ENCODE results near the gene CDH26. TPM values are rescaled to one million over a fixed set of nuclear protein-coding genes. Genes with fewer than 3 reads are reported as not detected.

CDH26 gene
- total and polyA plus RNA-seq, 9 of the 15 experiments (the other 6 are each of a cell fraction or from before 2014, with no cell fraction given) = 0.07 to 0.13 (median 0.10) TPM; not detected in 4

DNA sequence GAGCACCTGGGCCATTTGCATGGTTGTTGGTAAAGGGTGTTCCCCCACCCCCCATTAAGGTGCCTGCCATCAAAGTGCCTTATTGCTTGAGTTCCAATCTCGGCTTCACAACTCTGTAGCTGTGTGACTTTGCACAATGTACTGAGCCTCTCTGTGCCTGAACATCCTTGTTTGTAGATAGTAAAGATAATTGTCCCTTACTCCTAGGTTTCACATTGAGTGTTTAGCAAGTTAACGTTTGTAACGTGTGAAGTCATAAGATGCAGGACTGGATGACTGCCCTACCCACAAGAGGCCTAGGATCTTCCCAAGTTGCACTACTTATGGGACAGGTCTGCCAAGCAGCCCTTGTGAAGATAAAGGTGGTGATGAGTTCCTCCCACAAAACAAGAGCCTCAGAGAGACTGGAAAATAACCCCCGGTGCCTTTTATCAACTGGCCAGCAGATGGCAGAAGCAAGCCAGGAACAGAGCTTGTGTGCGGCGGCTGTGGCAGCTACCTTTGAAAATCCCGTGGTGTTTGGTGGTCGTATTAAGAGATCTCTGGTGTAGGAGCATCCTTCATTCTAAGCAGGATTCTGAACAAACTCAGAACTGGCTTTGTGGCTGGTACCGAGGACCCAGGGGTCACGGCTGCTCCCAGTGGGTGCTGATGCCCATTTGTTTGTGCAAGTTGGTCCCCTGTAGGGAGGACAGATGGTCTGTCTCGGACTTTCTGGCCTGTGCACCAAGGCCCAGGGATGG, 99.1 kb downstream of the CDH26 start (continued):
- no peak for TF ChIP-seq U2AF1 (optimal IDR thresholded peaks at IDR 0.05; ENCODE audit: low read depth, low read length)
- TF ChIP-seq POLR2A (conservative IDR thresholded peaks at IDR 0.05) = no peak
- TF ChIP-seq MCM7 (IDR thresholded peaks at IDR 0.05) = no peak
- TF ChIP-seq RBBP5 (IDR thresholded peaks at IDR 0.05; ENCODE audit: borderline replicate concordance, insufficient read depth, low read length, poor library complexity, severe bottlenecking) = no peak
- no peak for TF ChIP-seq SMARCB1 (IDR thresholded peaks at IDR 0.05; ENCODE audit: insufficient read length, low read depth)
- TF ChIP-seq, protein P1, sequence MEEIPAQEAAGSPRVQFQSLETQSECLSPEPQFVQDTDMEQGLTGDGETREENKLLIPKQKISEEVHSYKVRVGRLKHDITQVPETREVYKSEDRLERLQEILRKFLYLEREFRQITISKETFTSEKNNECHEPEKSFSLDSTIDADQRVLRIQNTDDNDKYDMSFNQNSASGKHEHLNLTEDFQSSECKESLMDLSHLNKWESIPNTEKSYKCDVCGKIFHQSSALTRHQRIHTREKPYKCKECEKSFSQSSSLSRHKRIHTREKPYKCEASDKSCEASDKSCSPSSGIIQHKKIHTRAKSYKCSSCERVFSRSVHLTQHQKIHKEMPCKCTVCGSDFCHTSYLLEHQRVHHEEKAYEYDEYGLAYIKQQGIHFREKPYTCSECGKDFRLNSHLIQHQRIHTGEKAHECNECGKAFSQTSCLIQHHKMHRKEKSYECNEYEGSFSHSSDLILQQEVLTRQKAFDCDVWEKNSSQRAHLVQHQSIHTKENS (CRISPR knock-in tag; IDR thresholded peaks at IDR 0.05) = no peak
- no peak for TF ChIP-seq ARID4B (CRISPR knock-in tag; IDR thresholded peaks at IDR 0.05)
- TF ChIP-seq, protein P2, sequence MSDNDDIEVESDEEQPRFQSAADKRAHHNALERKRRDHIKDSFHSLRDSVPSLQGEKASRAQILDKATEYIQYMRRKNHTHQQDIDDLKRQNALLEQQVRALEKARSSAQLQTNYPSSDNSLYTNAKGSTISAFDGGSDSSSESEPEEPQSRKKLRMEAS (CRISPR knock-in tag; IDR thresholded peaks at IDR 0.05) = no peak
- no peak for TF ChIP-seq CBX1 (IDR thresholded peaks at IDR 0.05; ENCODE audit: low read depth)
- no peak for TF ChIP-seq RCOR1 (IDR thresholded peaks at IDR 0.05; ENCODE audit: borderline replicate concordance in 1 of 2, low read depth in 2 of 2, low read length in 2 of 2)
- no peak for TF ChIP-seq CREB1 (IDR thresholded peaks at IDR 0.05)
- no peak for TF ChIP-seq CREB1 (CRISPR knock-in tag; IDR thresholded peaks at IDR 0.05)
- no peak for TF ChIP-seq NCOA4 (IDR thresholded peaks at IDR 0.05; ENCODE audit: partially characterized antibody)
- no peak for TF ChIP-seq CXXC5 (CRISPR knock-in tag; IDR thresholded peaks at IDR 0.05)
- no peak for TF ChIP-seq BRF1 (IDR thresholded peaks at IDR 0.05; ENCODE audit: borderline replicate concordance, extremely low read depth, insufficient read length)
- TF ChIP-seq MEIS2 (IDR thresholded peaks at IDR 0.05; ENCODE audit: partially characterized antibody) = no peak
